Effector CD4-positive, alpha-beta T cell (primary cell): ENCODE results near the gene B3GAT3.
"Not testable (repeated sequence)": the region's sequence is repeated elsewhere in the genome, so short reads cannot be mapped to it uniquely, and the experiment has no call there.

Experiments used
- DNase-seq: peaks from one replicate; pipeline ENCODE4 v3.0.0-alpha.2; 2020

The B3GAT3 gene

GRCh38 chr11:62603776-62604299, 17.9 kb downstream of the B3GAT3 start:
- no peak for DNase-seq

DNA sequence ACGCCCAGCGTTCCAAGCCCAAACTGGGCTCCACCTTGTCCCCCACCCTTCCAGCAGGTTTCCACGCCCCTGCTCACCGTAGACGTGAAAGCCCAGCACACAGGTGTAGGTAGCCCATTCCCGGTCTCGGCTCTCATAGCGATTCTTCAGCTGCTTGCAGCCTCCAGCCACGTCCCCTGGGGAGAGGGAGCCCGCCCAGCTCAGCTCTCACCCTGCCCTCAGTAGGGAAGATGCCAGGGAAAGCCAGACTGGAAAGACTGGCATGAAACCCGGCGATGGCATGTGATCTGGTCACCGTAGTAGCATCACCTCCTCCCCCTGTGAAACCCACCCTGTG, 18.7 kb downstream of the B3GAT3 start:
- DNase-seq: no peak

- peak; percentile 15 for DNase-seq
Observed at GRCh38 chr11:62602141-62603071, 19.4 kb downstream of the B3GAT3 start.

- DNase-seq: peak; percentile 99
Observed at GRCh38 chr11:62601372-62602140, 20.2 kb downstream of the B3GAT3 start, which contains the start of gene MTA2. MTA2 (minus strand) TSS chr11:62601865; CDS start chr11:62601450, 415 bp downstream.

DNA sequence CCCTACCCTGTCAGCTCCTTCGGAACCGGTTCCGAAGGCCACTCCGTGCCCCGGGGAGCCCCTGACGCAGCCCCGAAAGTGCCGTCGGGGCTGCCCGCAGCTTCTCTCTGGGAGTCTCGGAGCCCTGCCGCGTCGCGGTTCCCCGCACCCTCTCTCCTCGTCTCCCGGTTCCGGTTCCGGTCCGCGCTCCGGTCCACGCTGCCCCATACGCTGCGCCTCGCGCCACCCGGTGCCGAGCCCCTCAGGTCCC, 20.7 kb downstream of the B3GAT3 start:
- DNase-seq: peak; percentile 44

DNA sequence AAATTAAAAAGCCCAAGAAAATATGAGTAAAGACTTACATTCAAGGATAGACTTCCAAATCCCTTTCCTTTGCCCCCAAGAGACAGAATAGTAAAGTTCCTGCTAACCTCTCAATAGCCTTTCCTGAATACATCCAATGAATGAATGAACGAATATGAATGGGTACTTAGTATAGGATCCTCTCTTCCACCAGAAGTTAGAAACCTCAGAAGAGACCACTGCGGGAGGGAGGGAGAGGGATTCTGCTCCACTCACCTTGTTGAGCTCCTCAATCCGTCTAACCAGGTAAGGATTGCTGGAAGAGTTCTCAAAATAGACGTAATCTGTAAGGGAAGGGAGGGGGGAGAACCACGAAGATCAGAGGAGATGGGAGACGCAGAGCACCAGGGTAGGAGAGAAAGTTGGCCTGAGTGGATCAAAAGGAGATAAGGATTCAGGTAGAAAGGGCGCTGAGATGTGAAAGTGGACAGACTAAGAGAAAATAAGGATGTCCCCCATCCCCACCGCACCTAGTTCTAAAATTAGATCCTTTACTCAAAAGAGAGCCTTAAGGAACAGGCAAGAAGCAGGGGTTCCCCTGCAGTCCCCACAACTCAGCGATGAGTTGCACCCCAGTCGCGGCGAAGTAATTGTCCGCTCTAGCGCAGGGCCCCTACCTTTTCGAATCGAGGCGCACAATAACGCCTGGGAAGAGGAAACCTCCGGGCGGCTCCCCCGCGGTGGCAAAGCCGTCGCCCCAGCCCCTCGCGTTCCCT, 21.2 kb downstream of the B3GAT3 start:
- DNase-seq: no peak

GRCh38 chr11:62599901-62600300, 21.9 kb downstream of the B3GAT3 start:
- no peak for DNase-seq

- peak; percentile 94 for DNase-seq
Observed at GRCh38 chr11:62599069-62599696, 22.6 kb downstream of the B3GAT3 start.

- no peak for DNase-seq
Observed at GRCh38 chr11:62595124-62595523, 26.7 kb downstream of the B3GAT3 start.

GRCh38 chr11:62593434-62594044, 28.2 kb downstream of the B3GAT3 start:
- peak; percentile 70 for DNase-seq

DNA sequence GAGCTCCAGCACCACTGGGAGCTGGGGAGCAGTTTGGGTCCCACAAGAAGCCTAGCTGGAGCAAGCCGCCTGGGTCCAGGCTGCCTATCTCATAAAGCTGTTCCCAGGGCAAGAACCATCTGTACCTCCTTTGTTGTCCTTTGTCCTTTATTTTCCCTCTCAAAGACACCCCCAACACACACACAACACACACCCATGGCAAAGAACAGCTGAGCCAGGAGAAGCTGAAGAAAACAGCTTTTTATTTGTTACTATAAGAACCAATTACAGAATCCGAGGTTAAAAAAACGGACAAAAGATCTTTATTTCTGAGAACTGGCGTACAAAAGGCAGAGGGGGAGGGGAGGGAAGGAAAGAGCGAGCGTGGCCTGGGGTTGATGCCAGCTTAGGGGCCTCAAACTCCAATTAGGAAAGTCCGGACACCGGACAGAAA, 28.8 kb downstream of the B3GAT3 start:
- DNase-seq: no peak

GRCh38 chr11:62592146-62592815, 29.5 kb downstream of the B3GAT3 start:
- no peak for DNase-seq

DNA sequence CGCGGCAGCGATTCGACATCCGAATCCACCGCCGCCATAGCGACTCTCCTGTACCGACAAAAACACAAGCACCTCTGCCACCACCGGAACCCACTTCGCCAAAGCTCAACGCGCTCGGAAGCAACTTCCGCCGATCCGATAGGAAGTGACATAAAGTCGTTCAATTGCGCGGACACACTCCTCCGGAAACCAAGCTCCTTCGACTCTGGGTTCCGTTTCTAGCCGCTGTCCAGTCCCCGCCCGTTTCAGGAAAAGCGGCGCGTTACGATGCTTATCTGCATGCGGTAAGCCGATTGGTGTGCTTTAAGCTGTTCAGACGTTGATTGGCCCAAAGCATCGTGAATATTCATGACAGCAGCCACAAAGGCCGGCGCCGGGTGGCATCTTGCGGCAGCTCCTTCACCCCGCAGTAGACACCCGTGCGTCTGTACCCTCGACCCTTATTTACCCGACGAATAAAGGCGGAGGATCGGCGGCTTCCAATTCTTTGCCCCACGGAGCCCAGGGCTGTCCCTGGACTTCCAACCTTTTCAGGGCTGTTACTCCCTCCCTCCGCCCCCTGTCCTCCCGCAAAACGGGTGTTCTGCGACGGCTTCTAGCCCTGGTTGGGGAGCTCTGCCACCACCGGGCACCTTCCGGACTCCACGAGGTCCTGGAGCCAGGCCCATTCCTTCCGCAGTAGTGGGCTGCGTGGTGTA, 30.2 kb downstream of the B3GAT3 start, which contains the start of gene TUT1:
Gene TUT1 (minus strand): TSS at position 76 of the 698 bp plus-strand sequence. CDS start 38 bp downstream, at position 38.
- DNase-seq: peak; percentile 94

DNA sequence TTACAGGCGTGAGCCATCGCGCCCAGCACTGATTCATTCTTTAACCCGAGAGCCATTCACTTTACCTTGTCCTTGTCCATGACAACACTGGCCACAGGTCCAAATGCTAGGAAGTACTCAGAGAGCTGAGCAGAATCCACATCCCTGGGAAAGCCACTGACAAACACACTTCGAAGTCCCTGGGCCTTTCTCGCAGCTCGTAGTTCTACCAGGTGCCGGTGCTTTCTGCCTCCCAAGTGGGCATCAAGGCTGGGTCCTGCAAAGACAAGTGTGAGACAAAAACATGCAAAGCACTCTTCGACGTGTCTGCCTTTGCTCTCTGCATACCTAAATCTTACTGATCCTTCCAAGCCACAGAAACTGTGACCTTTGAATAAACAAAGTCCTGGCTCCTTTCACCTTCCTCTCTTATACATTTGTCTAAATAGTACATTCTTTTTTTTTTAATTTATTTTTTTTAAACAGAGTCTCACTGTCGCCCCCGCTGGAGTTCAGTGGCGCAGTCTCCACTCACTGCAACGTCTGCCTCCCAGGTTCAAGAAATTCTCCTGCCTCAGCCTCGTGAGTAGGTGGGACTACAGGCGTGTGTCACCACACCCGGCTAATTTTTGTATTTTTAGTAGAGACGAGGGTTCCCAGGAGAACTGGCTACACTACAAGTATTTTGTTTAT, 32.7 kb downstream of the B3GAT3 start:
- DNase-seq: no peak

GRCh38 chr11:62585356-62585755, 36.4 kb downstream of the B3GAT3 start:
- not testable (repeated sequence) for DNase-seq

DNA sequence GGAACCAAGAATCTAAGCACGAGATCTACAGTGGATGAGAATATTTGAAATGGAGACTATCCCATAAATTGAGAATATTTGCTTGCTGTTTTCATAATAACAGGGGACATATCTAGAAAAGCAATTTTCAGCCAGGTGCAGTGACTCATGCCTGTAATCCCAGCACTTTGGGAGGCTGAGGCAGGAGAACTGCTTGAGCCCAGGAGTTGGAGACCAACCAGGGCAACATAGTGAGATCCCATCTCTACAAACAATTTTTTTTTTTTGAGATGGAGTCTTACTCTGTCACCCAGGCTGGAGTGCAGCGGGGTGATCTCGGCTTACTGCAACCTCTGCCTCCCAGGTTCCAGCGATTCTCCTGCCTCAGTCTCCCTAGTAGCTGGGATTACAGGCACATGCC, 40.1 kb downstream of the B3GAT3 start:
- DNase-seq: not testable (repeated sequence)

DNA sequence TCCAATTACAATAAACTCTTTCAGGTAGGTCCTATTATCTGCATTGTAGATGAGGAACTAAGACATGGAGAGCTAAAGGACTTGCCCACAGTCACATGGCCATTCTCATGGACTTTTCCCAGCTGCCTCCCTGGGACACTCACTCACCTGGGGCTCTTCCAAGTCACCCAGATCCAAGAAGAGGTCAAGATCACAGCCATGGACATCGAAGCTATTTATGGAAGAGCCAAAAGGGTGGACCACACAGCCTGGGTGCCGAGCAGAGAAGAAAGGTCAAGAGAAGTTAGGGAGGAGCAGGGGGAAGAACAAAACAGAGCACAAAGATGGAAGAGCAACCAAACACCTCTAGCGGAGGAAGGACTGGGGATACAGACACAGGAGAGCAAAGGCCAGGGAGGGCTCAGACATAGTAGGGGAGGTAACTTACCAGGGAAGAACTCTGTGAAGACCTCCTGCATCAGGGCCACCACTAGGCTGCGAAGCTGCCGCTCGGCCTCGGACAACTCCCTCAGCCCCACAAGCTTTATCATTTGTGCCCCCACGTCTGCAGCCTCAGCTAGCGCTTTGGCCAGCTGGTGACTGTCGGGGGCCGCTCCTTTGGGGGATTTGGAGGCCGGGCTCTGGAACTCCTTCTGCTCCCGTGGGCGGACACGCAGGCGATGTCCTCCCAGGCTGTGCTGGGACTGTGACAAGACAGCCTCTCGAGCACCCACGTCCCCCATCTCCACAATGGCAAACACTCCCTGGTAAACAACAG, 40.6 kb downstream of the B3GAT3 start:
- DNase-seq: no peak

- no peak for DNase-seq
Observed at GRCh38 chr11:62579252-62579651, 42.5 kb downstream of the B3GAT3 start.

DNA sequence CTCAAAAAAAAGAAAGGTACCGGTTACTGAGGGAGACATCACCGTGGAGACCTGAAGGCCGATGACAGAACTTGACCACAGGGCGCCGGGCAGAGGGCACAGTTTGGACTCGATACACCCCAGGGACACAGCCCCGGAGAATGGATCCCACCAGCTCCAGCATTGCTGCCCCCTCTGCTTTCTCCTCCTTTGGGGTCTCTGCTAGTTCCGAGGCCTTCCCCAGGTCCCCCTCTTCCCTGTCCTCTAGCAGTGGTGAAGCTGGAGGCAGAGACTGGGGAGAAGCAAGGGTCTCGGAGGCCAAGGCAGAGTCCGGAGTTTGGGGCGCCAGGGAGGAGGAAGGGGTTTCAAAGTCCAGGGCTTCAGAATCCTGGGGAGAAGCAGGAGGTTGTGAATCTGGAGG, 43.2 kb downstream of the B3GAT3 start:
- no peak for DNase-seq
